ENCODE measurements around the gene AURKAIP1.

DNA sequence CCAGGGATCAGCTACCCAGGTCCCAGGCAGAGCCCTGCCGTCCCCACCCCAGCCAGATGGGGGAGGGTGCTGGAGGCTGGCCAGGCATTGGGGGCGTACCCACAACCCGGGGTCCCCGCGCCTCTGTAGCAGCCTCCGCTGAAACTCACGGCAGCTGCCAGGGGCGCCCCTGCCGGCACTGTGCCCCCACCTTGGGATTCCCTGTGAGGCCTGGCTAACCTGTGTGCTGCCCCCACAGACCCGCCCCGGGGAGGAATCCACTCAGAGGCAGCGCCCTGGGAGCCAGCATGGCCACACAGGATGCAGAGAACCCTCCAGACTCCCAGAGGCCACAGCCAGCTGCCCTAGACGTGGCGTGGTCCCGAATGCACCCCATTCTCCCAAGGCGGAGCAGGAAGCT lies 29.6 kb downstream of the AURKAIP1 start:
- TF ChIP-seq, protein P1, sequence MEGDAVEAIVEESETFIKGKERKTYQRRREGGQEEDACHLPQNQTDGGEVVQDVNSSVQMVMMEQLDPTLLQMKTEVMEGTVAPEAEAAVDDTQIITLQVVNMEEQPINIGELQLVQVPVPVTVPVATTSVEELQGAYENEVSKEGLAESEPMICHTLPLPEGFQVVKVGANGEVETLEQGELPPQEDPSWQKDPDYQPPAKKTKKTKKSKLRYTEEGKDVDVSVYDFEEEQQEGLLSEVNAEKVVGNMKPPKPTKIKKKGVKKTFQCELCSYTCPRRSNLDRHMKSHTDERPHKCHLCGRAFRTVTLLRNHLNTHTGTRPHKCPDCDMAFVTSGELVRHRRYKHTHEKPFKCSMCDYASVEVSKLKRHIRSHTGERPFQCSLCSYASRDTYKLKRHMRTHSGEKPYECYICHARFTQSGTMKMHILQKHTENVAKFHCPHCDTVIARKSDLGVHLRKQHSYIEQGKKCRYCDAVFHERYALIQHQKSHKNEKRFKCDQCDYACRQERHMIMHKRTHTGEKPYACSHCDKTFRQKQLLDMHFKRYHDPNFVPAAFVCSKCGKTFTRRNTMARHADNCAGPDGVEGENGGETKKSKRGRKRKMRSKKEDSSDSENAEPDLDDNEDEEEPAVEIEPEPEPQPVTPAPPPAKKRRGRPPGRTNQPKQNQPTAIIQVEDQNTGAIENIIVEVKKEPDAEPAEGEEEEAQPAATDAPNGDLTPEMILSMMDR (IDR thresholded peaks at IDR 0.05; ENCODE audit: low read depth, low read length) = no peak
- TF ChIP-seq EZH2phosphoT487 (IDR thresholded peaks at IDR 0.05; ENCODE audit: low read depth) = no peak

Data from OCI-LY3 (cell line).